ENCODE data around the gene ROR1.

DNA sequence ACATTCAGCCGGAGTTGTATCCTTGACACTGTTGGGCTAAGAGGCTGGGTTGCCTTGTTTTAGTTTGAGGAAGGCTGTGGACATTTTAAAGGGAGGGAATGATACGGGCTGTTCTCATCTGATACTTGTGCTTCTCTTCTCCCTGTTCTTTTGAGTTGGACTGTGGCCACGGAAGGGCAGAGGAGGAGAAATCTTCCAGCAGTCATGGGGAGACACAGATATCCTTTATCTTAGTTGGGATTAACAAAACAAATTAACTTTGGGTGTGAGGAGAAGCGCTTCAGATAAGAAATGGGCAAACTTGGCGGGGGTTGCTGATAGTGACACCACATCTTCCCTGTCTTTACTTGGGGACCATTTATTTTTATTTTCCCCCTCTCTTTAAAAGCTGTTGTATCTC lies 138.8 kb downstream of the ROR1 start:
- TF ChIP-seq POLR2AphosphoS5 (IDR thresholded peaks at IDR 0.05; ENCODE audit: low read depth, low read length): no peak
- TF ChIP-seq, protein P1, sequence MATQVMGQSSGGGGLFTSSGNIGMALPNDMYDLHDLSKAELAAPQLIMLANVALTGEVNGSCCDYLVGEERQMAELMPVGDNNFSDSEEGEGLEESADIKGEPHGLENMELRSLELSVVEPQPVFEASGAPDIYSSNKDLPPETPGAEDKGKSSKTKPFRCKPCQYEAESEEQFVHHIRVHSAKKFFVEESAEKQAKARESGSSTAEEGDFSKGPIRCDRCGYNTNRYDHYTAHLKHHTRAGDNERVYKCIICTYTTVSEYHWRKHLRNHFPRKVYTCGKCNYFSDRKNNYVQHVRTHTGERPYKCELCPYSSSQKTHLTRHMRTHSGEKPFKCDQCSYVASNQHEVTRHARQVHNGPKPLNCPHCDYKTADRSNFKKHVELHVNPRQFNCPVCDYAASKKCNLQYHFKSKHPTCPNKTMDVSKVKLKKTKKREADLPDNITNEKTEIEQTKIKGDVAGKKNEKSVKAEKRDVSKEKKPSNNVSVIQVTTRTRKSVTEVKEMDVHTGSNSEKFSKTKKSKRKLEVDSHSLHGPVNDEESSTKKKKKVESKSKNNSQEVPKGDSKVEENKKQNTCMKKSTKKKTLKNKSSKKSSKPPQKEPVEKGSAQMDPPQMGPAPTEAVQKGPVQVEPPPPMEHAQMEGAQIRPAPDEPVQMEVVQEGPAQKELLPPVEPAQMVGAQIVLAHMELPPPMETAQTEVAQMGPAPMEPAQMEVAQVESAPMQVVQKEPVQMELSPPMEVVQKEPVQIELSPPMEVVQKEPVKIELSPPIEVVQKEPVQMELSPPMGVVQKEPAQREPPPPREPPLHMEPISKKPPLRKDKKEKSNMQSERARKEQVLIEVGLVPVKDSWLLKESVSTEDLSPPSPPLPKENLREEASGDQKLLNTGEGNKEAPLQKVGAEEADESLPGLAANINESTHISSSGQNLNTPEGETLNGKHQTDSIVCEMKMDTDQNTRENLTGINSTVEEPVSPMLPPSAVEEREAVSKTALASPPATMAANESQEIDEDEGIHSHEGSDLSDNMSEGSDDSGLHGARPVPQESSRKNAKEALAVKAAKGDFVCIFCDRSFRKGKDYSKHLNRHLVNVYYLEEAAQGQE (IDR thresholded peaks at IDR 0.05; ENCODE audit: insufficient read depth in 1 of 2, low read depth in 2 of 2, low read length in 2 of 2): no peak
- TF ChIP-seq FOXP2 (optimal IDR thresholded peaks at IDR 0.05; ENCODE audit: borderline replicate concordance, extremely low read depth, extremely low read length, insufficient read depth): no peak
